ENCODE measurements around the gene ARID1B.

DNA sequence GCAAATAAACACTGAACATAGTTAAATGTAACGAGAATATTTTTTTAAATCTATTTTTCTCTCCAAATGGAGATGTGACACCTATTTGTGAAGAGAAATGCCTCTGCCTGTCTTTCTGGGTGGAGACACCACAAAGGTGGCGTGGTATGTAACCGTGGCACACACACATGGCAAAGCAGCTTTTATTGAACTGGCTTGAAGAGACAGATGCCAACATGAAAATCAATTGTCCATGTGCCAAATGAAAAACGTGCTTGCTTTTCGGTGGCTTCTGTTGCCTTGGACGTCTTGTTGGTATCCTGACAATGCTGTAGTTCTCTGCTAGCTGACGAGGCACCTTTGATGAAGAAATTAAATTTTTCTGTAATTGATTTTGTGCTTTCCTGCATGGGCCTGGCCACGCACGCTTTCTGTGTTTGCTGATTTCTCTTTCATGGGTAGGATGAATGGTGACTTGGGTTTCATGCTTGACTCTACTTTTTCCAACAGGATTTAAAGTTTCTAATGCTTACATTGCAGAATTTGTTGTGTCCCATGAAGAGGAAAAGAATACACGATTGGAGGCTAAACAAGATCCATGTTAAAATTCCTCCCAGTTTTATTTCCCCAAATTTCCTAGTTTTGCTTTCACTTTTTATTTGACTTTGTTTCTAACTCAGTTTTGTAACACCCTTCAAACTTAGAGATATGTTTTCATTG is 343.5 kb downstream of the ARID1B start:
- TF ChIP-seq TP53 (CRISPR knock-in tag; IDR thresholded peaks at IDR 0.05) = no peak
- TF ChIP-seq, protein P1, sequence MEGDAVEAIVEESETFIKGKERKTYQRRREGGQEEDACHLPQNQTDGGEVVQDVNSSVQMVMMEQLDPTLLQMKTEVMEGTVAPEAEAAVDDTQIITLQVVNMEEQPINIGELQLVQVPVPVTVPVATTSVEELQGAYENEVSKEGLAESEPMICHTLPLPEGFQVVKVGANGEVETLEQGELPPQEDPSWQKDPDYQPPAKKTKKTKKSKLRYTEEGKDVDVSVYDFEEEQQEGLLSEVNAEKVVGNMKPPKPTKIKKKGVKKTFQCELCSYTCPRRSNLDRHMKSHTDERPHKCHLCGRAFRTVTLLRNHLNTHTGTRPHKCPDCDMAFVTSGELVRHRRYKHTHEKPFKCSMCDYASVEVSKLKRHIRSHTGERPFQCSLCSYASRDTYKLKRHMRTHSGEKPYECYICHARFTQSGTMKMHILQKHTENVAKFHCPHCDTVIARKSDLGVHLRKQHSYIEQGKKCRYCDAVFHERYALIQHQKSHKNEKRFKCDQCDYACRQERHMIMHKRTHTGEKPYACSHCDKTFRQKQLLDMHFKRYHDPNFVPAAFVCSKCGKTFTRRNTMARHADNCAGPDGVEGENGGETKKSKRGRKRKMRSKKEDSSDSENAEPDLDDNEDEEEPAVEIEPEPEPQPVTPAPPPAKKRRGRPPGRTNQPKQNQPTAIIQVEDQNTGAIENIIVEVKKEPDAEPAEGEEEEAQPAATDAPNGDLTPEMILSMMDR (IDR thresholded peaks at IDR 0.05) = no peak
- TF ChIP-seq, protein P2, sequence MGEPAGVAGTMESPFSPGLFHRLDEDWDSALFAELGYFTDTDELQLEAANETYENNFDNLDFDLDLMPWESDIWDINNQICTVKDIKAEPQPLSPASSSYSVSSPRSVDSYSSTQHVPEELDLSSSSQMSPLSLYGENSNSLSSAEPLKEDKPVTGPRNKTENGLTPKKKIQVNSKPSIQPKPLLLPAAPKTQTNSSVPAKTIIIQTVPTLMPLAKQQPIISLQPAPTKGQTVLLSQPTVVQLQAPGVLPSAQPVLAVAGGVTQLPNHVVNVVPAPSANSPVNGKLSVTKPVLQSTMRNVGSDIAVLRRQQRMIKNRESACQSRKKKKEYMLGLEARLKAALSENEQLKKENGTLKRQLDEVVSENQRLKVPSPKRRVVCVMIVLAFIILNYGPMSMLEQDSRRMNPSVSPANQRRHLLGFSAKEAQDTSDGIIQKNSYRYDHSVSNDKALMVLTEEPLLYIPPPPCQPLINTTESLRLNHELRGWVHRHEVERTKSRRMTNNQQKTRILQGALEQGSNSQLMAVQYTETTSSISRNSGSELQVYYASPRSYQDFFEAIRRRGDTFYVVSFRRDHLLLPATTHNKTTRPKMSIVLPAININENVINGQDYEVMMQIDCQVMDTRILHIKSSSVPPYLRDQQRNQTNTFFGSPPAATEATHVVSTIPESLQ (CRISPR knock-in tag; IDR thresholded peaks at IDR 0.05) = no peak
- TF ChIP-seq, protein P3, sequence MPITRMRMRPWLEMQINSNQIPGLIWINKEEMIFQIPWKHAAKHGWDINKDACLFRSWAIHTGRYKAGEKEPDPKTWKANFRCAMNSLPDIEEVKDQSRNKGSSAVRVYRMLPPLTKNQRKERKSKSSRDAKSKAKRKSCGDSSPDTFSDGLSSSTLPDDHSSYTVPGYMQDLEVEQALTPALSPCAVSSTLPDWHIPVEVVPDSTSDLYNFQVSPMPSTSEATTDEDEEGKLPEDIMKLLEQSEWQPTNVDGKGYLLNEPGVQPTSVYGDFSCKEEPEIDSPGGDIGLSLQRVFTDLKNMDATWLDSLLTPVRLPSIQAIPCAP (CRISPR knock-in tag; IDR thresholded peaks at IDR 0.05) = no peak
- no peak for TF ChIP-seq ZNF121 (CRISPR knock-in tag; IDR thresholded peaks at IDR 0.05)
- TF ChIP-seq, protein P4, sequence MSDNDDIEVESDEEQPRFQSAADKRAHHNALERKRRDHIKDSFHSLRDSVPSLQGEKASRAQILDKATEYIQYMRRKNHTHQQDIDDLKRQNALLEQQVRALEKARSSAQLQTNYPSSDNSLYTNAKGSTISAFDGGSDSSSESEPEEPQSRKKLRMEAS (CRISPR knock-in tag; IDR thresholded peaks at IDR 0.05) = no peak
- TF ChIP-seq CBFB (CRISPR knock-in tag; IDR thresholded peaks at IDR 0.05; ENCODE audit: low read depth) = no peak
